NCI-H1436 treated with DMSO at 0.1 percent for 48 hours (cell line): Measurements from ENCODE around the gene SLC39A11.
"Not testable (repeated sequence)": the region's sequence is repeated elsewhere in the genome, so short reads cannot be mapped to it uniquely, and the experiment has no call there.

Experiments used
- DNase-seq: peaks from one replicate; lab custom pipeline; 2025; lab: John Stamatoyannopoulos, UW

SLC39A11 gene

GRCh38 chr17:72656130-72656763 is 436.2 kb downstream of the SLC39A11 start:
- DNase-seq, result no peak

- no peak for DNase-seq
Observed at GRCh38 chr17:72654706-72655105, 437.8 kb downstream of the SLC39A11 start.

DNA sequence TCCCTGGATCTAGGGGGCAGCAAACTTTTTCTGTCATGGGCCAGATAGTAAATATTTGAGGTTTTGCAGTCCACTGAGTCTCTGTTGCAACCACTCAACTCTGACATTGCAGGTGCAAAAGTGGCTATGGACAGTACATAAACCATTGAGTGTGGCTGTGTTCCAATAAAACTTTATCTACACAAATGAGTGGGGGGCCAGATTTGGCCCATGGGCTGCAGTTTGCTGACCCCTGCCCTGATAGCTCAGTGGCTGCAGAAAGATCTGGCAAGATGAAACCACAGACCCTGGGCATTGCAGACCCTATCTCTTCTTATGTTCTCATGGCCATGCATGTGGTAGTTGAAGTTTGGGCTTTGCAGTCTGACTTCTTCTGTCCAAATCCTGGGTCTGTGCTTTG is 440.5 kb downstream of the SLC39A11 start:
- DNase-seq, result no peak

GRCh38 chr17:72648702-72649101 is 443.8 kb downstream of the SLC39A11 start:
- no peak for DNase-seq

DNA sequence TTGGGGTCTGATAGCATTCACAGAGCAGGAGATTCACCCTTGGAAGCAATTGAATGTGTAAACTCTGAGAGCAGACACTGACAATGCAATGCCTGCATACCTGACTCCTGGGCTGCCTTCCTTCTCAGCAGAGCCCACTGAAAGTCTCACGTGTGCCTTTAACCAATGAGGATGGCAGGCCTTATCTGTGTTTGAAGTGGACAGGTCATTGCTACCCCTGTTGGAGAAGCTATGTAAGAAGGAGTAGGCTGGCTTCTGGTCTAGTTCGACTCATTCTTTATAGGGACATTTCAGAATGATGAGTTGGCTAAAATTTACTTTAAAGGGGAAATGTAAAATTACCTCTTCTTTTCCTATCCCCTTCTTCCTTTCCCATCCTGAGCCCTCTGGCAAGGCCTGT is 446.3 kb downstream of the SLC39A11 start:
- DNase-seq, result no peak

DNA sequence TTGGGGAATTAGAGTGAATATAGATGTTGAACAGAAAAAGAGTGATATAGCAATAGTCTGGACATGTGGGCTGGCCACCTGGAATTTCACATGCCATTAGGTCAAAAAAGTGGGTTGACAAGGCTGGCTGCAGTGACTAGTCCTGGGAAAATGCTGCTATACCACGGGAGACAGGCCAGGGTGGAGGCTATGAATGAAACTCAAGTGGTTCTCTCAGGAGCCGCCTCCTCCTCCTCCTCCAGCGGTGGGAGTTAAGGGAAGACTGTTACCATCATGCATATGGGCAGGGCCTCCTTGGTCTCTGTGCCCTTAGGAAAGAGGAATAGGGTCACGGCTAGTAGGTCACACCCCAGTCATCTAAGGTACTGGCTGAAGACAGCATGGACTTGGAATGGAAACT is 448.0 kb downstream of the SLC39A11 start:
- no peak for DNase-seq

DNA sequence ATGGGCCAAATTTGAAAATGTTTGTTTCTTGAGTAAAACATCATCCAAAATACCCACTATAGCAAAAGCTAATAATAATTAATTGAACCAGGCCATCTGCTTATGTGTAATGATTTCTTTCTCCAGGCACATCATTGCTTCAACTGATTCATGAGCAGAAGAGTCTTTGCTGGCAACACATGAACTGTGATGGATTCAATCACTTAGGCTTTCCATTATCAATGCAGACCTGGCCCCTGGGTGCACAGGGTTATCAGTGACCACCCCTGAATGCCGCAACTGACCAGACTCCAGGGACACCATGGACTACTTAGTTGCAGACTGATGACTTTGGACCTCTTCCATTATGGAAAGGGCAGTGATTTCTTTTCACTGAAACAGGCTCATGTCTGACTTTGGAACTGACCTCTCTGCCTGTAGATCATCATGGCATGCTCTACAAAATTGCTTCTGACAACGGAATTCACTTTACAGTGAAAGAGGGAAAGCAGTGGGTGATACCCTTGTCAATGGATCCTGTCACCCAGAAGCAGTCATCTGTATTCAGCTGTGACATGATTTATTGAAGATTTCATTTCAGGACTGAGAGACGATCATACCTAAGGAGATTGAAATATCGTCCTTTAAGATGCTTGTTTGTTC is 448.8 kb downstream of the SLC39A11 start:
- no peak for DNase-seq

DNA sequence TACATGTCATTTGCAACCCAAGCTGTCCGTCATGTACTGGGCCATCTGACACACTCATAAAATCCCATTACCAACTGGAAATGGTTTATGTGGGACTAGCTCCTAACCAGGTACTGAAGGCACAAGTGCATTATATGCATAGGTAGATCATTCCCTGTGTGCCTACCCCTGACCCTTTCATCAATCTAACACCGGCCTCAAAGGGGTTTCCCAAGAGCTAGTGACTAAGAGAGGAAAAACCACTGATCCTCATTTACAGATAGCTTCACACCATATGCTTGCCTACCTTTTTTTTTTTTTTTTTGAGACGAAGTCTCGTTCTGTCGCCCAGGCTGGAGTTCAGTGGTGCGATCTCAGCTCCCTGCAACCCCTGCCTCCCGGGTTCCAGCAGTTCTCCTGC is 449.8 kb downstream of the SLC39A11 start:
- DNase-seq, result no peak

GRCh38 chr17:72640415-72641165 is 451.9 kb downstream of the SLC39A11 start:
- DNase-seq, result no peak

DNA sequence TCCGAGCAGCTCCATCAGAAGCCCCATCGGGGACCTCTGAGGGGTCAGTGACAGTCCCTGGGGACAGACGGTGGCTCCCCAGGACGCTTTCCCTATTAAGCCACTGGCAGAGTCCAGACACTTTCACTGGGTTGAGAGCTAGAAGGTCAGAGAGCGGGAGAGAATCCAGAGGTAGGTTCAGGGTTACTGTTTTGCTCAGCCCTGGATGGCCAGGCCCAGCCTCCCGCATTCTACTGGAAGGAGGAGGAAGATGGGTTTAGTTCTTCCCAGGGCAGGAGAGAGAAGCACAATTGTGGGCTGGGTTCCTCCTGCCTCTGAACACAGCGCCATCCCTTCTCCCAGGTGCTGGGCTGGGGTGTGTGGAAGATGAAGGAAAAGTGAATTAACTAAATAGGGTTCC is 452.8 kb downstream of the SLC39A11 start:
- DNase-seq, result no peak

DNA sequence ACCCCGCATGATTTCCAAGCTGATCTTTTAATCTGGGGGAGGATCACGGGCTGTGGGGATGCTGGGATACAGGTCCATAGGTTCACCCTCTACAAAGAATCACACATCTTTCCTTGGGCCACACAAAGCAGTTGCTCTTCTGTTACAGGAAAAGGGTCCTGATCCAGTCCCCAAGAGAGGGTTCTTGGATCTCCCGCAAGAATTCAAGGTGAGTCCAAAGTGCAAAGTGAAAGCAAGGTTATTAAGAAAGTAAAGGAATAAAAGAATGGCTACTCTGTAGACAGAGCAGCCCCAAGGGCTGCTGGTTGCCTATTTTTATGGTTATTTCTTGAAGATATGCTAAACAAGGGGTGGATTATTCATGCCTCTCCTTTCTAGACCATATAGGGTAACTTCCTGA is 453.6 kb downstream of the SLC39A11 start:
- DNase-seq, result not testable (repeated sequence)

DNA sequence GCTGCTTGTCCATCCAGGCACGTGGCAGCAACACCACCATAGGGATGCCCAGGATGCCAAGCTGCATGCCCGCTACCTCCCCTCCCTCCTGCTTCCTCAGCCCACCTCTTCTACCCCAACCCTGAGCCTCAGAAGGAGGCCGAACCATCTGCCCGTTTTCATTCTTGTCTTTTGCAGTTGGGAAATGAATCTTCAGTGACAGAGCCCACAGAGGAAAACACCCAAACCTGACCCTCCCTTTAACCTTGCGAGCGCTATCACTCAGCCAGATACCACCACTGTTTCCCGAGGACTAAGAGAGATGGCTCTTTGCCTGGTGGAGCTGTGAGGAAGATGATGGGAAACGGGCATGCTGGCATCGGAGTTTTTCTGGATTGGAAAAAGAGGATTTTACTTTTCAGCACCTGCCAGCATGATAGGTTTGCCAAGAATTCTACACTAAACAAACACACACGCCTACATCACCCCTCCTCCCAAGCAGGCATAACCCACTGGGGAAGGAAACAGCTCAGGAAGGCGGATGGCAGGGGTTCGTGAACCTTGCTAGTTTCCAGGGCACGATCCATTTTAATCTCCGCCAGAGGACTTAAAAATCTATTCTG is 457.4 kb downstream of the SLC39A11 start:
- DNase-seq, result no peak

- DNase-seq, result no peak
Observed at GRCh38 chr17:72634621-72635020, 457.9 kb downstream of the SLC39A11 start.

GRCh38 chr17:72631949-72632684 is 460.4 kb downstream of the SLC39A11 start:
- no peak for DNase-seq

DNA sequence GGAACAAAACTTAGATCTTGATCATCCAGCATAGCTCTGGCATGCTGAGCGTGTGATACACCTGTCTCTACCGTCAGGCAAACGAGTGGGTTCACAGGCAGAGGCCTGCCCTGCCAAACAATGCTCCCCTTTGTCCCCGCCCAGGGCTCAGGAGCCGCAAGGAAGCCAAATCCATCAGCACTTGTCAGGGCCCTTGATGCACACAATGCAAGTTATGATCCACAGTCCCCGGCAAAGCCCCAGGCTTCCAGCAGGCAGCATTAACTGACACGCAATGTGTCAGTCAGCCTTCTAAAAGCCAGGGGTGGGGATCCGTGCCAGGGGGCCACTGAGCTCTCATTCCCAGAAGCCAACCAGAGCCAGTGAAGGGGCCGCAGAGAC is 460.9 kb downstream of the SLC39A11 start:
- no peak for DNase-seq

DNA sequence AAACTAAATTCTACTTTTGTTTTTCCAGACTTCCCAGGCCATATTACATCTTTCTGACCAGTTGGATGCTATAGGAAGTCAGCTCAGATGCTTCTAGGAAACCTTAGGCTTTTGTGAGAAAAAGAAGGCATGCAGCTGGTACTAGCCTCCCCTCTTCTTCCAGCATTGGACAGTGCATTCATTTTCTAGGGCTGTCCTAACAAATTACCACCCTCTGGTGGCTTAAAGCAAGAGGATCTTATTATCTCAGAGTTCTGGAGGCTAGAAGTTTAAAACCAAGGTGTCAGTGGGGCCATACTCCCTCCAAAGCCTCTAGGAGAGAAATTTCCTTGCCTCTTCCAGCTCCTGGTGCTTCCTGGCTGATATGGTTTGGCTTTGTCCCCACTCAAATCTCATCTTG is 467.8 kb downstream of the SLC39A11 start:
- no peak for DNase-seq

- no peak for DNase-seq
Observed at GRCh38 chr17:72624226-72624625, 468.3 kb downstream of the SLC39A11 start.

DNA sequence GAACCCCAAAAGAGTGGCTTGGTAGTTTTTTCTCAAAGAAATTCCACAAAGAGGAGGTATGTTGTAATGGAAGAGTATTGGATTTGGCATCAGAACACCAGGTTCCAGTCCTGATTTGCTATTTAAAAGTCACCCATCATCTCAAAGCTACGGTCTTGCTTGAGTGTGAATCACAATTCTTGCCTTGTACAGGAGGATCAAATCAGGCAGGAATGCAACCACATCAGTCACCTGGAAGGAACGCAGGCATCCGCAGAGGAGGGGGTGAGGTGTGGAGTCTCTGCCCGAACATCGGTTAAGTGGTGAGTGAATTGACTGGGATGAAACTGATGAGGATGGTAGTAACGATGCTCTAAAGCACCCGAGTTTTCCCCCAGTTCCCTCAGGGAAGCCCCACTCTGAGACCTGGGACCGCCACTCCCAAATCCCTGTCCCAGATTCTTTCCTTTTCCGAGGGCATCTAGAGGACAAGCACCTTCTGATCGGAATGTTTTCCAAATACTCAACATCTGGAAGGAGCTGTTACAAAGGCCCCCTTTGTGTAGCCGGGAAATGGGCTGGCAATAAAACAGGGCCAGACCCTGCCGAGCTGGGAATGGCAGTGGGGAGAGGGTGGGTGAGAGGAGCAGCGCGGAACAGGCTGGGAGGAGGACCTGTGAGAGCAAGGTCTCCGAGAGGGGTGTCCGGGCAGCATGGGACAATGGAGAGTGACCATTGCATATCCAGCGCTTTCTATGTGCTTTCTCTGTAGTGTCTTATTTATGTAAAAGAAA is 469.6 kb downstream of the SLC39A11 start:
- DNase-seq, result no peak

- no peak for DNase-seq
Observed at GRCh38 chr17:72619976-72620650, 472.4 kb downstream of the SLC39A11 start.

- no peak for DNase-seq
Observed at GRCh38 chr17:72618001-72618509, 474.4 kb downstream of the SLC39A11 start.

GRCh38 chr17:72617557-72617956 is 474.9 kb downstream of the SLC39A11 start:
- DNase-seq, result no peak
